Erythroblast (primary cell): ENCODE data around the gene TMEM221.
A peak's percentile ranks its signal among the peaks of the same experiment; 100 is the strongest.

Experiments
- DNase-seq, 2 experiments: peaks; one replicate each; lab custom pipeline; 2025; lab: John Stamatoyannopoulos, UW
- GATA1 ChIP-seq: IDR thresholded peaks from 2 replicates; pipeline ENCODE4 v1.6.1; 2011; ENCODE audit warnings: low read depth, mild to moderate bottlenecking, control low read depth, low read length, moderate library complexity
- POLR2A ChIP-seq: IDR thresholded peaks from 2 replicates; pipeline ENCODE4 v1.6.1; 2011; ENCODE audit warnings: mild to moderate bottlenecking, low read length

TMEM221 gene

DNA sequence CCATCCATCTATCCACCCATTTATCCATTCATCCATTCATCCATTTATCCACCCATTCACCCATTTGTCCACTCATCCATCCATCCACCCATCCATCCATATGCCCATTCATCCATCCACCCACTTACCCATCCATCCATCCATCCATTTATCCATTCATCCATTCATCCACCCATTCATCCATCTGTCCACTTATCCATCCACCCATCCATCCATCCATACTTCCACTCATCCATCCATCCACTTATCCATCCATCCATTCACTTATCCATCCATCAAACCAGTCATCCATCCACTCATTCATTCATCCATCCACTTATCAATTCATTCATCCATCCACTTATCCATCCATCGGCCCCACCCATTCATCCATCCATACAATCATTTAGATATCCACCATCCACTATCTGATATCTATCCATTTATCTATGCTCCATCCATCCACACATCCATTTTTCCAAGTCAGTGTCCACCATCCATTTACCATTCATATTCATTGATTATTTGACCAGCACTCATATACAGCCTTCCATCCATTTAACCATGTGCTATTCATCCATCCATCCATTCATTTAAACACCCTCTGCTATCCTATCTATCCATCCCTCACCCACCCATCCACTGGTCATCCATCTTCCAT lies 2.8 kb downstream of the TMEM221 start:
- DNase-seq: no peak
- TF ChIP-seq GATA1: no peak
- TF ChIP-seq POLR2A: no peak

DNA sequence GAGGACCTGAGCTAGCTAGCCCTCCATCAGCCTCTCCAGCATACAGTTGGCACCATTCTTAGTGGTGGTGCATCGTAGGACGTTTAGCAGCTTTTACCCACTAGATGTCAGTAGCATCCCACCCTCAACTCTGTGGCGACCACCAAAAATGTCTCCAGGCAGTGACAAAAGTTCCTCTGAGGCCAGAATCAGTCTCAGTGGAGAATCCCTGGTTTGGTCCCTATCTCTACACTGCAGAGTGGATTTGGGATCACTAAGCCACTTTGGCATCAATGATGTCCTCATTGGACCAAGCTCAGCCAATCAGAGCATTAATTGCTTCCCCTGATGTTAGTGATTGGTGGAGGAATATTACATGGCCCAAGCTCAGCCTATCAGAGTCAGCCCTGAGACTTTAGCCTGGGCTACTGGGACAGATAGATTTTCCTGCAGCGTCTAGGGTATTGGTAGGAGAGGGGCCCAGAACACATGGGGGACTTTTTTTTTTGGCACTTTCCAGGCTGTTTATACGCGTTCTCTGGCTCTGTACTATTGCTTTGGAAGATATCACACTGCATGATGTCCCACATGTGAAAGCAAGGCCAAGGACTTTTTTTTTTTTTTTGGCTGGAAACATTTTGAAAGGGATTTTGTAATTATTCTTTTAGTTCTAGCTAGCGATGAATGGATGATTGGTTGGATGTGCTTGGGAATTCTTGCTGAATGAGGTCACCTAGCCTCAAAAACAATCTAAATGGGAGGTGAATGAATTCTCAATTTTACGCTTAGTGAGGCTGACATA lies 7.0 kb downstream of the TMEM221 start:
- no peak for TF ChIP-seq POLR2A
- TF ChIP-seq GATA1: no peak
- peak in 1 of 2 experiments; percentile 51 for DNase-seq

DNA sequence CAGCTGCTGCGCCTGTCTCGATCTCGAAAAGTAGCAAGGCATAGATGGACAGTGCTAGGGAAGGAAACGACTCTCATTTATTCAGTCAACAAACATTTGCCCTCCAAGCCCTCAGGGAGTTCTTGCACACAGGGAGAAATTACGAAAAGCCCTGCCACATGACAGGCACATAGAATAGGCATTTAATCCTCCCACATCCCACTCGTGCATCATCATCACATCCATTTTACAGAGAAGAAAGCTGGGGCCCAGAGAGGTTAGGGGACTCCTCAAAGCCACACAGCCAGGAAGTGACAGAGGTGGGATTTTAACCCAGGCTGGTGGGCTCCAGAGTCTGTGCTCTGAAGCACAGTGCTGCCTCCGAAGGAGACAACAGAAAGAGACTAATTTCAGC lies 11.6 kb downstream of the TMEM221 start:
- no peak for DNase-seq
- TF ChIP-seq GATA1 (no peak), POLR2A (no peak)

DNA sequence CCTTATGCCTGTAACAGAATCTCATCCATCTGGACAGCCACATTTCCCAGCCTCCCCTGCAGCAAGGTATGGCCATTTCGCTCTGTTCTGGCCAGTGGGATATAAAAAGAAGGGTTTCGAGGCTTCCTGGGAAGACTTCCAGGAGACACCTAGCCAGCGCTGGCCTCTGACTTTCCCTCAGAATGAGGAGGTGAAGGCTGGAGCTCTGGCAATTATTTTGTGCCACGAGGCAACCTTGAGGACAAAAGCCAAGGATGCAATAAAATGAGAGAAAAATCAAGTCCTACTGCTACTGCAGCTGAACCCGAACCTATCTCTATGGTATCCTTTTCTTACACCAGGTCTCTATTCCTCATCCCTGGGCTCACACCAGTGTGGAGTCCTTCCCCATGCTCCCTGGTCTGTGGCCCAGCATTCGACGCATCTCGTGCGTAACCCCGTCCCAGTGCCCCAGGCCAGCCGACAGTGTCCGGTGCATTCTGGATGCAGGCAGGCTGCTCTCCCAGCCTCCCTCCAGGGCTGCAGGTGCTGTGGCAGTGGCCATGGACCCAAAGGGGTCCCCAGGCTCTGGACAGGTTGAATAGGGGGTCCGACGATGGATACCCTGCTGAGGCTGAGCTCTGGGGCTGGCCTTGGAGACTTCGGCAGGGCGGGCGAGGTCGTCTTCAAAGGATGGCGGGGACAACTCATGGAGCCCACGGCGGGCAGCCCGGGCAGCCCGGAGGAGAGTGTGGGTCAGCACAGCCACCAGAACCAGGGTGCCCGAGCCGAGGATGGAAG lies 12.2 kb downstream of the TMEM221 start:
- no peak for TF ChIP-seq GATA1
- TF ChIP-seq POLR2A: no peak
- no peak for DNase-seq

GRCh38 chr19:17435218-17435617 lies 13.2 kb downstream of the TMEM221 start:
- TF ChIP-seq POLR2A: no peak
- TF ChIP-seq GATA1: no peak
- DNase-seq: no peak

GRCh38 chr19:17431417-17431816 lies 17.1 kb downstream of the TMEM221 start:
- no peak for TF ChIP-seq POLR2A
- no peak for TF ChIP-seq GATA1

DNA sequence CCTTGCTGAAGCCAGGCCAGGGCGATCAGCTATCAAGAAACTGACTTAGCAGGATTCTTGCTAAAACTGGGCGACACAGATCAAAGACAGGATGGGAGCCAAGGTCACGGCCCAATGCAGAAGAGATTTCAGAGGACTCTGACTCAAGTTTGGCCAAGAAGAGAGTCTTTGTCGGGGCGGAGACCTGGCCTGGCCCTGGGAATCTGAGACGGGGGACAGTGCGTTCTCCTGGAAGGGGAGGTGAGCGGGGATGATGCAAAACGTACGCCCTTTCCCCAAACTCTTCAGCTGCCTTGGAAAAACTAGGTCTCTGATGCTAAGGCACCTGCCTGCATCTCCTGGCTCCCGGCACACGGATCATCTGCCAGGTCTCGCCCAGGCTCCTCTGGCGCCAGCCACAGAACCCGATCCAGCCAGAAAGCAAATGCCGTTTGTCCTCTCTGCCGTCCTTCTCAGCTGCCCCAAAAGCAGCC lies 18.8 kb downstream of the TMEM221 start:
- DNase-seq: no peak
- TF ChIP-seq POLR2A (no peak), GATA1 (no peak)

More at GRCh38 chr19:17431417-17431816, 17.1 kb downstream of the TMEM221 start:
- DNase-seq: no peak

- TF ChIP-seq GATA1 (no peak), POLR2A (no peak)
- DNase-seq: peak; percentile 69 to 76
Observed at GRCh38 chr19:17424743-17425365, 23.6 kb downstream of the TMEM221 start.

DNA sequence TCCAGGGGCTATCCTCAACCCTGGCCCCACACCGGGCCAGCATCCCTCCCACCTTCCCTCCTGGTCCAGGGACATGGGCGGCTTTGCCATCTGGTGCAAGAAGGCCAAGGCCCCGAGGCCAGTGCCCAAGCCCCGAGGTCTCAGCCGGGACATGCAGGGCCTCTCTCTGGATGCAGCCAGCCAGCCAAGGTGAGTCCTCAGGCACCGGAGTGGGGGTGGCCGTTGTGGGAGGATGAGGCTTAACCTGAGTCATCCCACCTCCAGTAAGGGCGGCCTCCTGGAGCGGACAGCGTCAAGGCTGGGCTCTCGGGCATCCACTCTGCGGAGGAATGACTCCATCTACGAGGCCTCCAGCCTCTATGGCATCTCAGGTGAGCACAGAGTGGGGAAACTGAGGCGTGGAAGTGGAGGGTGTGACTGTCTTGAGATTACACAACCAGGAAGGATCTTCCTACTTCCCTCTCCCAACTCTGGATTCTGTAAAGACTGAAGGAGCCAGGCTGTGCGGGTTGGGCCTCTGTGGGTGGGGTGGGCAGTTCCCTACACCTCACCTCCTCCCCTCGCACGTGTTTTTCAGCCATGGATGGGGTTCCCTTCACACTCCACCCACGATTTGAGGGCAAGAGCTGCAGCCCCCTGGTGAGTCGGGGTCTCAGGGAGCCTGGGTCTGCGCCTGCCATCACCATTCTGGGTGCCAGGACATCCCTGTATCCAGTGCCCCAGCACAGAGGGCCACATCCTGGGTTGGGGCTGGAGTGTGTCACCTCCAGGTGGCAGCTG lies 24.8 kb downstream of the TMEM221 start:
- TF ChIP-seq POLR2A (no peak), GATA1 (no peak)
- DNase-seq: no peak

DNA sequence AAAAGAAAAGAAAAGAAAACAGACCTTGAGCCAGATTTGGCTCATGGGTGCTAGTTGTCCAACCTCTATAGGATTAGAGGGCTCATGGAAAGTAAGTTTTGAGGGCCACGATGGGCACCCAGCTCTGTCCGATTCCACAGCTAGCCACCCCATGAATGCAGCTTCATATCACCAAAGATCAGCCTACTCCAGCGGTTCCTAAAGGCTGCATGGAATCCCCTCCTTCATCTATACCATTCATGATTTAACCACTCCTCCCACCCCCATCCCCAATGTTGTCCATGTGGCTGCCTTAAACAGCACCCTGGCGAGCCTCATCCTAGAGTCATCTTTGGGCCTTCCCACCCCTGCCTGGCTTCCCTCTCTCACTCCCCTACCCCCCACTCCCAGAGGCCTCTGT lies 26.5 kb downstream of the TMEM221 start:
- no peak for TF ChIP-seq POLR2A
- TF ChIP-seq GATA1: no peak
- no peak for DNase-seq

DNA sequence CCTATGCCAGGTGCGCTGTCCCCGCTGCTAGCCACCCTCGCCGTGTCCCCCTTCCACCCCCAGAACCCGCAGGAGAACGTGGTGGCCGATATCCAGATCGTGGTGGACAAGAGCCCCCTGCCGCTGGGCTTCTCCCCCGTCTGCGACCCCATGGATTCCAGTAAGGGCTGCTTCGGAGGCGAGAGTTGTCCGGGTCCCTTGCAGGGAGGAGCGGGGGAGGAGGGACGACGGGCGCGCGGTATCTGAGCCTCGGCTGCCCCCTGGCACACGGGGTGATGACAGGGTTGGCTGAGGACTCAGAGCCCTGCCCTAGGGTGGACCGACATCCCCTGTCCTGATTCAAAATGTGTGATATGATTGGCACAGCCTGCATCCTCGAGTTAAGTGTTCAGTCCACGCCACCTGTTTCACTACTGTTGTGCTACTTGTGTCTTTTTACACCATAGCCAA lies 28.0 kb downstream of the TMEM221 start:
- DNase-seq: peak in 1 of 2 experiments; percentile 52
- TF ChIP-seq GATA1 (no peak), POLR2A (no peak)

DNA sequence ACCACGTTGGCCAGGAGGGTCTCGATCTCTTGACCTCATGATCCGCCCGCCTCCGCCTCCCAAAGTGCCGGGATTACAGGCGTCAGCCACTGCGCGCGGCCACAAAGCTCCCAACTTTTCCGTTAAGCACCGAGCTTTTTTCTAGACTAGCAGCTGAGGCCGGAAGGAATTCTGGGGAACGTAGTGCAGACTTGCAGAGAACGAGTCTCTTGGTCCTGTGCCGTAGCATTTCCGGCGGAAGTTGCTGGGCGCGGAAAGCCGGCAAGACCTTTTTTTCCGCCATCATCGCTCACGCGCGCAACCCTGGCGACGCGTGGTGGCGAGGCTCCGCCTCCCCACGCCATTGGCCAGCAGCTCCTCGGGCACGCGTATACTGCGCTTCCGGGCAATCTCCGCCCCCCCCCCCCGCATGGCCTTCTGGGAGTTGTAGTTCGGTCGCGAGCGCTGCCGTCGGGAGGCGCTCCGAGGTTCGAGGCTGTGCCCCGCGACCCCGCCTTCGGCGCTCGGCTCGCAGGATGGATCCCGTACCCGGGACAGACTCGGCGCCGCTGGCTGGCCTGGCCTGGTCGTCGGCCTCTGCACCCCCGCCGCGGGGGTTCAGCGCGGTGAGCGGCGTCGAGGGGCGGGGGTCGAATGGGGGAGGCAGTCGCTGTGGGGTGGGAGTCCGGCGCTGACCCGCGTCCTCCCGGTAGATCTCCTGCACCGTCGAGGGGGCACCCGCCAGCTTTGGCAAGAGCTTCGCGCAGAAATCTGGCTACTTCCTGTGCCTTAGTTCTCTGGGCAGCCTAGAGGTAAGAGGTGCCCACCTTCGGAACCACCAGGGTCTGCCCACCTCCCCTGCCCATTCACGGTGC lies 28.6 kb downstream of the TMEM221 start, which contains the start of gene MVB12A:
Gene MVB12A, plus strand, starts transcription at position 427 of the 854 bp plus-strand sequence. Its CDS starts 89 bp downstream, at position 516.
- peak; percentile 99 for DNase-seq
- TF ChIP-seq POLR2A (peak; percentile 56), GATA1 (no peak)
